SK-N-SH (cell line): Measurements from ENCODE around the gene LDB3. TPM values are rescaled to one million over a fixed set of nuclear protein-coding genes. Genes with fewer than 3 reads are reported as not detected.

ENCODE experiments used
- polyA plus RNA-seq, 3 experiments: library from polyadenylated mRNA; depleted of rRNA; stranded (reverse); fragments of >200 nt; gene quantifications; 2 replicates each; pipeline ENCODE4 v1.2.3, GENCODE V29; 2012

The LDB3 gene
- polyA plus RNA-seq, 1 of the 3 experiments (the other 2 are of a cell fraction), result 0.48 TPM

Other genes starting within 250 kb of the LDB3 start
- 8.7 and 8.9 TPM in 2 replicates for gene WAPL, start 146.7 kb upstream of the LDB3 start, polyA plus RNA-seq (2012; rRNA removed)
- 0.03 TPM in 1 of 2 replicates, not detected in the other for gene OPN4, start 14.0 kb upstream of the LDB3 start, polyA plus RNA-seq (2012; rRNA removed)
- 12.7 and 20.1 TPM in 2 replicates for gene BMPR1A, start 88.1 kb downstream of the LDB3 start, polyA plus RNA-seq (2012; rRNA removed)